OCI-LY3 (cell line): ENCODE data around the gene TMC7.

Experiments used
- EZH2phosphoT487 ChIP-seq: fragments of 200-600 bp; shearing (Covaris generic); IDR thresholded peaks from 2 replicates; pipeline ENCODE4 v1.6.1; 2018; ENCODE audit warnings: antibody characterized with exemption, mixed run types, low read depth
- TF ChIP-seq, protein P1 (sequence below): fragments of 200-600, 300-600 bp; sonication (generic); IDR thresholded peaks from 2 replicates; pipeline ENCODE4 v1.5.1; 2014; ENCODE audit warnings: antibody characterized with exemption, low read length, low read depth

DNA sequence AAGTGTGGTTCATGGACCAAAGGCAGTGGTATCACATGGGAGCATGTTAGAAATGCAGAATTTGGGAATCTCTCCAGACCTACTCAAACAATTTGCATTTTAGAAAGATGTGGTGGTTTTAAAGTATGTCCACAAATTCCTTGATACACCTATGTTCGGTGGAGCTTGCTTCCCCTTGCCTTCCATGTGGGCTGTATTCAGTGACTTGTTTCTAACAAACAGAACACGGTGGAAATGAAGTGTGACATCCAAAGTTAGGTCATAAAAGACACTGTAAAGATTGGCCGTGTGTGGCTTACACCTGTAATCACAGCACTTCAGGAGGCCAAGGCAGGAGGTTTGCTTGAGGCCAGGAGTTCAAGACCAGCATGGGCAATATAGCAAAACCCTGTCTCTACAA is 100.4 kb downstream of the TMC7 start:
- TF ChIP-seq, protein P1, sequence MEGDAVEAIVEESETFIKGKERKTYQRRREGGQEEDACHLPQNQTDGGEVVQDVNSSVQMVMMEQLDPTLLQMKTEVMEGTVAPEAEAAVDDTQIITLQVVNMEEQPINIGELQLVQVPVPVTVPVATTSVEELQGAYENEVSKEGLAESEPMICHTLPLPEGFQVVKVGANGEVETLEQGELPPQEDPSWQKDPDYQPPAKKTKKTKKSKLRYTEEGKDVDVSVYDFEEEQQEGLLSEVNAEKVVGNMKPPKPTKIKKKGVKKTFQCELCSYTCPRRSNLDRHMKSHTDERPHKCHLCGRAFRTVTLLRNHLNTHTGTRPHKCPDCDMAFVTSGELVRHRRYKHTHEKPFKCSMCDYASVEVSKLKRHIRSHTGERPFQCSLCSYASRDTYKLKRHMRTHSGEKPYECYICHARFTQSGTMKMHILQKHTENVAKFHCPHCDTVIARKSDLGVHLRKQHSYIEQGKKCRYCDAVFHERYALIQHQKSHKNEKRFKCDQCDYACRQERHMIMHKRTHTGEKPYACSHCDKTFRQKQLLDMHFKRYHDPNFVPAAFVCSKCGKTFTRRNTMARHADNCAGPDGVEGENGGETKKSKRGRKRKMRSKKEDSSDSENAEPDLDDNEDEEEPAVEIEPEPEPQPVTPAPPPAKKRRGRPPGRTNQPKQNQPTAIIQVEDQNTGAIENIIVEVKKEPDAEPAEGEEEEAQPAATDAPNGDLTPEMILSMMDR = no peak
- no peak for TF ChIP-seq EZH2phosphoT487
